Left renal cortex interstitium (tissue), 4 donors: ENCODE results near the gene PLA2G4E. TPM values are rescaled to one million over a fixed set of nuclear protein-coding genes. Genes with fewer than 3 reads are reported as not detected.

ENCODE experiments used
- DNase-seq, 4 donors: peaks; one replicate each; pipeline ENCODE4 v3.0.0-alpha.2; 2013; ENCODE audit warnings: low read depth in 4 of 4, low spot score in 2 of 4, missing footprints in 1 of 4
- polyA plus RNA-seq, 4 donors: library from polyadenylated mRNA; unstranded; fragments of 120-200 nt; gene quantifications; one replicate each; pipeline ENCODE4 v1.2.1, GENCODE V29; 2013; ENCODE audit not compliant: insufficient read length in 4 of 4

The PLA2G4E gene
- under 1 TPM in 1 of 4 donors, not detected in 3; 0.03 TPM for polyA plus RNA-seq

- no peak for DNase-seq
These were observed at the start of gene PLA2G4E for GRCh38 chr15:42020713-42021273. PLA2G4E (minus strand) TSS chr15:42021042; CDS start chr15:42021030, 12 bp downstream.

GRCh38 chr15:42070279-42070975, 49.6 kb upstream of the PLA2G4E start:
- DNase-seq: no peak

- no peak for DNase-seq
These were observed 48.8 kb upstream of the PLA2G4E start for GRCh38 chr15:42069496-42070278.

- no peak for DNase-seq
These were observed 48.2 kb upstream of the PLA2G4E start for GRCh38 chr15:42069025-42069424.

GRCh38 chr15:42068601-42069000, 47.8 kb upstream of the PLA2G4E start:
- DNase-seq: no peak

- DNase-seq: no peak
These were observed 46.0 kb upstream of the PLA2G4E start for GRCh38 chr15:42066764-42067415.

- DNase-seq: no peak
These were observed 44.6 kb upstream of the PLA2G4E start for GRCh38 chr15:42065468-42065867.

GRCh38 chr15:42065033-42065432, 44.2 kb upstream of the PLA2G4E start:
- no peak for DNase-seq

GRCh38 chr15:42064271-42064670, 43.4 kb upstream of the PLA2G4E start:
- DNase-seq: no peak

- DNase-seq: no peak
These were observed 42.4 kb upstream of the PLA2G4E start for GRCh38 chr15:42063122-42063848.

GRCh38 chr15:42062284-42062806, 41.5 kb upstream of the PLA2G4E start:
- no peak for DNase-seq

GRCh38 chr15:42060797-42061196, 40.0 kb upstream of the PLA2G4E start:
- no peak for DNase-seq

GRCh38 chr15:42060477-42060763, 39.6 kb upstream of the PLA2G4E start:
- no peak for DNase-seq

GRCh38 chr15:42059661-42060476, 39.0 kb upstream of the PLA2G4E start:
- DNase-seq: no peak

- DNase-seq: no peak
These were observed 37.9 kb upstream of the PLA2G4E start for GRCh38 chr15:42058791-42059190.

GRCh38 chr15:42057799-42058646, 37.2 kb upstream of the PLA2G4E start:
- no peak for DNase-seq

- peak in 3 of 4 donors; percentile 48 to 71 (median 58) for DNase-seq
These were observed 36.3 kb upstream of the PLA2G4E start for GRCh38 chr15:42056934-42057798.

GRCh38 chr15:42053914-42054313, 33.1 kb upstream of the PLA2G4E start:
- DNase-seq: no peak
